Transverse colon (tissue), 4 donors: Measurements from ENCODE around the gene MAPK1. TPM values are rescaled to one million over a fixed set of nuclear protein-coding genes. Genes with fewer than 3 reads are reported as not detected.
"Not testable (repeated sequence)": the region's sequence is repeated elsewhere in the genome, so short reads cannot be mapped to it uniquely, and the experiment has no call there.

Experiments used
- DNase-seq: peaks from one replicate; pipeline ENCODE4 v3.0.0-alpha.2; 2019
- H3K27ac ChIP-seq, 4 donors: fragments of 200-600 bp; sonication (generic); 2 replicates each; pipeline ENCODE4 v1.5.1; 2016 to 2018; ENCODE audit warnings: inconsistent platforms in 4 of 4
- H3K27me3 ChIP-seq: fragments of 200-600 bp; sonication (generic); 2 replicates; pipeline ENCODE4 v1.5.1; 2017; ENCODE audit warnings: inconsistent platforms
- H3K36me3 ChIP-seq, 4 donors: fragments of 200-600 bp; sonication (generic); 2 replicates each; pipeline ENCODE4 v1.5.1; 2017 to 2019; ENCODE audit warnings: inconsistent platforms in 4 of 4
- H3K4me1 ChIP-seq, 4 donors: fragments of 200-600 bp; sonication (generic); 2 replicates each; pipeline ENCODE4 v1.5.1; 2017 to 2020; ENCODE audit warnings: inconsistent platforms in 4 of 4
- H3K4me3 ChIP-seq, 4 donors: fragments of 200-600 bp; sonication (generic); 1 replicate in 1 of 4; 2 replicates in 3 of 4; pipeline versions ENCODE4 v1.5.1 to v1.6.1; 2017 to 2019; ENCODE audit warnings: inconsistent platforms in 4 of 4
- H3K9me3 ChIP-seq, 2 donors: fragments of 200-600 bp; sonication (generic); 2 replicates each; pipeline ENCODE4 v1.5.1; 2017 to 2019; ENCODE audit warnings: inconsistent platforms in 2 of 2
- CTCF ChIP-seq, 5 experiments: fragments of 200-600 bp in 3 of 5; fragments of 450-650 bp in 2 of 5; sonication (generic) in 3 of 5; IDR thresholded peaks; 1 replicate in 2 of 5; 2 replicates in 3 of 5; pipeline ENCODE4 v1.5.1; 2016 to 2017; ENCODE audit warnings: antibody characterized with exemption in 5 of 5, inconsistent platforms in 3 of 5, mild to moderate bottlenecking in 2 of 5, moderate library complexity in 1 of 5
- EP300 ChIP-seq: sonication (generic); formaldehyde crosslinking; IDR thresholded peaks from one replicate; pipeline ENCODE4 v1.6.1; 2017; ENCODE audit warnings: antibody characterized with exemption, low read depth
- POLR2A ChIP-seq: fragments of 450-650 bp; IDR thresholded peaks from one replicate; pipeline ENCODE4 v1.6.1; 2016; ENCODE audit warnings: antibody characterized with exemption, mild to moderate bottlenecking, moderate library complexity
- POLR2AphosphoS5 ChIP-seq, 3 donors: sonication (generic); formaldehyde crosslinking; IDR thresholded peaks; one replicate each; pipeline ENCODE4 v1.6.1; 2016; ENCODE audit warnings: antibody characterized with exemption in 3 of 3
- WGBS, 2 donors: methylation state at CpG; one replicate each; pipeline ENCODE4 v1.1.5; 2018; ENCODE audit warnings: low coverage in 1 of 2; 5-methylcytosine and 5-hydroxymethylcytosine counted together
- in situ Hi-C, 4 donors: fragments of 200-750 bp; cut with MboI; loops; one replicate each; pipeline versions ENCODE4 v1.15.0 to v1.15.1; 2017; ENCODE audit warnings: low sequenced_read_pairs in 3 of 4, low pct_ligation_motif_present in 1 of 4, low pct_unique_long_range_greater_than_20kb in 1 of 4
- intact Hi-C: fragments of 100-400 bp; cut with DNase I; formaldehyde crosslinking; loops from one replicate; pipeline ENCODE4 v1.15.1; 2023; ENCODE audit warnings: low total_unique reads
- total RNA-seq, 4 donors: library from RNA; depleted of rRNA; stranded (reverse); fragments of >200 nt; gene quantifications; one replicate each; pipeline ENCODE4 v1.1.0, GENCODE V29; 2016

The MAPK1 gene
- total RNA-seq, 4 donors from 2014 or later, result 37.1 to 303 (median 57.0) TPM

DNA sequence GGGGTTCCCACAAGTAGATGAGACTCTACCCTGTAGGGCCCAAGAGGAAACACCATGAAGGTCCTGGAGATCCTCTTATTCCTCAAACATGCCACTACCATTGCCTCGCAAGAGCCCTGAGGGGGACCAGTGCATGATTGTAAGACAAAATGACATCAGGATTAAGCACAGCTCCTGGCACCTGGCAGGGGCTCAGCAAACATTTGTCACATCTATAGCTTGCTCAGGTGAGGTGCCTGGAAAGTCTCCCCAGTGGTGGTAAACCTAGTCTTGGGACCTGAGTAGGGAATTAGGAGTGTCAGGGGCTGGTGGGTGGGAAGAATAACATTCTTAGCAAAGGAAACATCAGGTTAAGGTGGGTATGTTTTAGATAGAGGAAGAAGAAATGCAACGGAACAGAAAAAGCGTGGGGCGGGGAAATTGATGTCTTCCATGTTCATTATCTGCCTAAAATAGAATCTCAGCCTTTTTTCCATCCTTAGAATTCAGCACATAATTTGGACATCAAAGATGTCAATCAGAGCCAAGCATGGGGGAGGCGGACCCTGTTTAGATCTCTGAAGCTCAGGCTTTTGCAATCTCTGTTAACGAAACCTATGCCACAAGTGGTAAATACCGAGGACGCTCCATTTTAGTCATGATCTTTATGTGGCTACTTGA lies 132.8 kb downstream of the MAPK1 start:
- intact Hi-C loops, result no loop called here
- Histone ChIP-seq H3K36me3 (no peaks in the 10 kb centered on the region), H3K27me3 (no peaks in the 10 kb centered on the region), H3K27ac (peak overlapping the region; percentile 82 to 88 (median 85)), H3K4me3 (peak overlapping the region; percentile 27 to 60 (median 52)), H3K9me3 (no peaks in the 10 kb centered on the region), H3K4me1 (peaks cover 4 to 17% (median 12%) of the 10 kb centered on the region in 4 donors)
- DNase-seq, result no peak
- 0 to 15% methylated on average over 6 to 8 of the region's 8 CpGs for WGBS, 2 donors
- in situ Hi-C loops, result no loop called here
- no peak for TF ChIP-seq EP300
- TF ChIP-seq POLR2AphosphoS5 (IDR thresholded peaks at IDR 0.05), result no peak
- no peak for TF ChIP-seq POLR2A
- no peak for TF ChIP-seq CTCF (IDR thresholded peaks at IDR 0.05)

DNA sequence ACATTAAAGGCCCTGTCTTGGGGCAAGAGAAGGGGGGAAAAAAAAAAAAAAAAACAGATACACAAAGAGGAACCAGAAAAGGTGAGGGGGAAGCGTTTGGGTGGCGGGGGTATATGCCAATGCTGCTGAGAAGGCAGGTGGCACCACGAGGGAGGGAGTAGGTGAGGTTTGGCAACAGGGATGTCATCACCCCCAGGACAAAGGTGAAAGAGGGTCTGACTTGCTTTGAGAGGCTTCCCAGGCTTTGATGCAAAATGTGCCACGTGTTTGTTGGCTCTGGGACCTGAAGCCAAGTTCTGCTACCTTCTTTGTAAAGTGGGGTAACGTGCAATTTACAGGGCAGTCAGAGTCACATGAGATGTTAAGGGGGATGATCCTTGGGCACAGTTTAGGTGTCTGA lies 135.9 kb downstream of the MAPK1 start:
- 77 to 82% methylated on average over 4 to 5 of the region's 5 CpGs for WGBS, 2 donors
- Histone ChIP-seq H3K4me1 (peaks cover 4 to 17% (median 12%) of the 10 kb centered on the region in 4 donors), H3K9me3 (no peaks in the 10 kb centered on the region), H3K4me3 (no peak overlapping the region), H3K36me3 (no peaks in the 10 kb centered on the region), H3K27ac (no peak overlapping the region), H3K27me3 (no peaks in the 10 kb centered on the region)
- TF ChIP-seq CTCF (IDR thresholded peaks at IDR 0.05) (no peak), EP300 (no peak), POLR2A (no peak), POLR2AphosphoS5 (IDR thresholded peaks at IDR 0.05) (no peak)
- intact Hi-C loops (no loop called here), in situ Hi-C loops (no loop called here)
- DNase-seq, result no peak

GRCh38 chr22:21730535-21731308 lies 136.7 kb downstream of the MAPK1 start:
- intact Hi-C loops (no loop called here), in situ Hi-C loops (no loop called here)
- Histone ChIP-seq H3K4me1 (peaks cover 4 to 13% (median 7%) of the 10 kb centered on the region in 4 donors), H3K36me3 (no peaks in the 10 kb centered on the region), H3K27me3 (no peaks in the 10 kb centered on the region), H3K27ac (no peak overlapping the region), H3K4me3 (no peak overlapping the region), H3K9me3 (no peaks in the 10 kb centered on the region)
- no peak for DNase-seq
- TF ChIP-seq CTCF (IDR thresholded peaks at IDR 0.05) (no peak), EP300 (no peak), POLR2AphosphoS5 (IDR thresholded peaks at IDR 0.05) (no peak), POLR2A (no peak)
- 91 to 97% methylated on average over 5 to 9 of the region's 9 CpGs for WGBS, 2 donors

- intact Hi-C loops, H3K4me3 ChIP-seq, H3K36me3 ChIP-seq, in situ Hi-C loops, DNase-seq, H3K4me1 ChIP-seq, H3K27ac ChIP-seq, H3K27me3 ChIP-seq, H3K9me3 ChIP-seq: not testable (repeated sequence)
- 94% methylated on average over 3 of the region's 3 CpGs for WGBS, 2 donors
Measured at GRCh38 chr22:21729184-21729583, 138.3 kb downstream of the MAPK1 start.
